ENCODE results near the gene KIF19.

The KIF19 gene

DNA sequence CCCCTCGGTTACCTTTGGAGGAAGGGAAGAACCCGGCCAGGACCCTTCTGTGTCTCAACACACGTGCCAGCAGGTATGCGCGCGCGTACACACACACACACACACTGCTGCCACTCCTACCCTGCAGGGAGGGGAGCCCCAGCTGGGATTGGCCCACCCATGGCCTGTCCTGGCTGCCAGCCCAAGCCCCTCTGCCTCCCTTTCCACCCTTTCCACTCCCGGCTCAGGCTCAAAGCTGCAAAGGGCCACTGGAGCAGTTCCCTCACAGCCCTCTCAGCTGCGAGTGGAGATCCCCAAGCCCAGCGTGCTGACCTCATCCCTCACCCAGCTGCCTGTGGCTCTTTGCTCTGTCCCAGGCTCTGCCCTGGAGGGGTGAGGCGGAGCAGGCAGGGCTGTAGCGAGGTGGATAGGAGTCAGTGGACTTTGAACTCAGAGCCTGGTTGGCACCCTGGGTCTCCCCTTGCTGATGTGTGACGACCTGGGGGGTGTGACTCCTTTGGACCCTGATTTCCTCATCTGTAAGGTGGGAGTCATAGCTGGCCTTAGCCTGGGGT is 14.5 kb downstream of the KIF19 start:
- peaks cover 20% of the 10 kb centered on the region for H3K27me3 ChIP-seq (ENCODE audit: insufficient read depth, low read length)
- no peaks in the 10 kb centered on the region for H3K36me3 ChIP-seq (ENCODE audit: insufficient read depth, low read length)
- no peak overlapping the region for H3K27ac ChIP-seq (ENCODE audit: low read depth, low read length)
- H3K4me3 ChIP-seq (ENCODE audit: low read depth, low read length), result no peak overlapping the region
- H2AFZ ChIP-seq (ENCODE audit: low read length, unreplicated experiment), result no peak overlapping the region
- no peaks in the 10 kb centered on the region for H3K4me1 ChIP-seq (ENCODE audit: control insufficient read depth, insufficient read depth, low read length, unreplicated experiment)
- no peaks in the 10 kb centered on the region for H3K79me2 ChIP-seq (ENCODE audit: control insufficient read depth, insufficient read depth, low read length, unreplicated experiment)

DNA sequence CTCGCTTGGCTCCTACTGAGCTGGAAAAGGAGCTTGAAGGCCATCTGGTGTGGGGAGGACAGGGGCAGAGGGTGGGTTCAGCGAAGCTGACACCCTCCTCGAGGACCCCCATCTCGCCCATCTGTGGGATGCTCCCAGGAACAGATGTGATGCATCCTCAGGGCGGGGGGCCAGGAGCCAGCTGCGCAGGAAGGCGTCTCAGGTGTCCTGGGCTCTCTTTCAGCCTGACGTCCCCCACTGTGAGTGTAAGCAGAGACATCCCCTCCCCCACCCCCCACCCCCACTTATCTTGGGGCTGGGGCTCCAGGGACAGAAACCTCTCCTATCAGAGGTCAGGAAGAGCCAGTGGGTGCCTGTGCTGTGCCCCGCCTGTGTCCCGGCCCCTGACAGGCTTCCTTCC is 16.2 kb downstream of the KIF19 start:
- Histone ChIP-seq H3K4me1 (ENCODE audit: control insufficient read depth, insufficient read depth, low read length, unreplicated experiment) (no peaks in the 10 kb centered on the region), H3K27me3 (ENCODE audit: insufficient read depth, low read length) (peaks cover 25% of the 10 kb centered on the region), H3K4me3 (ENCODE audit: low read depth, low read length) (no peak overlapping the region), H3K27ac (ENCODE audit: low read depth, low read length) (no peak overlapping the region), H2AFZ (ENCODE audit: low read length, unreplicated experiment) (no peak overlapping the region), H3K79me2 (ENCODE audit: control insufficient read depth, insufficient read depth, low read length, unreplicated experiment) (no peaks in the 10 kb centered on the region), H3K36me3 (ENCODE audit: insufficient read depth, low read length) (no peaks in the 10 kb centered on the region)

DNA sequence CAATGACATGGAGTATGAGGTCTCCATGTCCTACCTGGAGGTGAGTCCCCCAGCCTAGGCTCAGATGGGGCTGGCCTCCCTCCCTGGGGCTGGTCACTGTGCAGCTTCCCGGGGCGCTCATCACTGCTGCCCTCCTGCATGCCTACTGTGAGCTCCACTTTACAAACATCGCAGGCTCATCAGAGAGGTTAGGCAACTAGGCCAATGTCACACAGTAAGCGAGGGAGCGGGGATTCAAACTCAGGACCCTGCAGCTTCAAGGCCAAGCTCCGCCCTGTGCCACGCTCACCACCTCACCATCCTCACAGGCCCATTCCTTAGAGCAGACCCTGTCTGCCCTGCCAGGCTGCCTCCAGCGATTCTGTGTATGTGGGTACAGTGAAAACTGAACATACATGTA is 17.1 kb downstream of the KIF19 start:
- no peaks in the 10 kb centered on the region for H3K36me3 ChIP-seq (ENCODE audit: insufficient read depth, low read length)
- H3K27ac ChIP-seq (ENCODE audit: low read depth, low read length), result no peak overlapping the region
- H3K27me3 ChIP-seq (ENCODE audit: insufficient read depth, low read length), result peaks cover 24% of the 10 kb centered on the region
- no peak overlapping the region for H2AFZ ChIP-seq (ENCODE audit: low read length, unreplicated experiment)
- H3K79me2 ChIP-seq (ENCODE audit: control insufficient read depth, insufficient read depth, low read length, unreplicated experiment), result no peaks in the 10 kb centered on the region
- no peak overlapping the region for H3K4me3 ChIP-seq (ENCODE audit: low read depth, low read length)
- H3K4me1 ChIP-seq (ENCODE audit: control insufficient read depth, insufficient read depth, low read length, unreplicated experiment), result no peaks in the 10 kb centered on the region

DNA sequence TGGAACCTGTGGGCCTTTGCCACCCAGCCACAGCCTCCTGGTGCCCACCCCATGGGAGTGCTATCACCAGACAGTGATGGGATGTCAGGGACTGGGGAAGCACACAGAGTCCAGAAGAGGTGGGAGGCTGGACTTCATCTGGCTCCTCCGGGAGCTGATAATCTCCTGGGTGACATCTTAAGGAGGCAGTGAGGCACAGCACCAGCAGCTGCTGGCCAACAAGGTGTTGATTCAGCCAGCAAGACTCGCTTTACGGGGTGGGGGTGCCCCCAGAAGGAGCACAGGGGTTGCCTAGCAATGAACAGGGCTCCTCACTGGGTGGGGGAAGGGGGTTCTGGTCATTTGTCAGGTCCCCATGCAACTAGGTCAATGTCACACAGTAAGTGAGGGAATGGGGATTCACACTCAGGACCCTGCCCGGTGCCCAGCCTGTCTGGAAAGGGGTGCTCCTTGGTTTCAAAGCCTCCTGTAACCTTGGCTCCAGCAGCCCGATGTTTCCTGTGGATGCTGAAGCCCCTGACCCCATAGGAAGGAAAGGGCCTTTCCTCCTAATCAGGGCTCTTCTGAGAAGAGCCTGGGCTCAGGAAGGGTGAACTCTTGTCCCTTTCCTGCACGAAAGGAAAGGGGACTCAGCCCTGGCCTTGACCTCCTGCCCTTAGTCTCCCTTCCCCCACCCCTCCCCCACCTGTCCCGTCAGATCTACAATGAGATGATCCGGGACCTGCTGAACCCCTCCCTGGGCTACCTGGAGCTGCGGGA is 17.7 kb downstream of the KIF19 start:
- Histone ChIP-seq H2AFZ (ENCODE audit: low read length, unreplicated experiment) (no peak overlapping the region), H3K27me3 (ENCODE audit: insufficient read depth, low read length) (peaks cover 30% of the 10 kb centered on the region), H3K36me3 (ENCODE audit: insufficient read depth, low read length) (no peaks in the 10 kb centered on the region), H3K79me2 (ENCODE audit: control insufficient read depth, insufficient read depth, low read length, unreplicated experiment) (no peaks in the 10 kb centered on the region), H3K4me3 (ENCODE audit: low read depth, low read length) (no peak overlapping the region), H3K27ac (ENCODE audit: low read depth, low read length) (no peak overlapping the region), H3K4me1 (ENCODE audit: control insufficient read depth, insufficient read depth, low read length, unreplicated experiment) (no peaks in the 10 kb centered on the region)

DNA sequence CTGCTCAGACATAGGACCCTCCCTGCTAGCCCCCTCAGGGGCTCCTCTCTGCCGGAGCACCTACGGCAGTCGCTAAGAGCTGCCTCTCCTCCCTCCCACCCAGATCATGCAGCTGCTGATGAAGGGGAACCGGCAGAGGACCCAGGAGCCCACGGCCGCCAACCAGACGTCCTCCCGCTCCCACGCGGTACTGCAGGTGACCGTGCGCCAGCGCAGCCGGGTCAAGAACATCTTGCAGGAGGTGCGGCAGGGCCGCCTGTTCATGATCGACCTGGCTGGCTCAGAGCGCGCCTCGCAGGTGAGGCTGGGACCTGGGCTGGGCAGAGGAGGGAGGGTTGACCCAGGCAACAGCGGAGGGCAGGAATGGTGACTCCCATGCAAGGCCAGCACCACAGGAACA is 18.6 kb downstream of the KIF19 start:
- no peak overlapping the region for H3K4me3 ChIP-seq (ENCODE audit: low read depth, low read length)
- H3K4me1 ChIP-seq (ENCODE audit: control insufficient read depth, insufficient read depth, low read length, unreplicated experiment), result no peaks in the 10 kb centered on the region
- H3K27me3 ChIP-seq (ENCODE audit: insufficient read depth, low read length), result peaks cover 39% of the 10 kb centered on the region
- H3K27ac ChIP-seq (ENCODE audit: low read depth, low read length), result no peak overlapping the region
- H3K36me3 ChIP-seq (ENCODE audit: insufficient read depth, low read length), result no peaks in the 10 kb centered on the region
- H3K79me2 ChIP-seq (ENCODE audit: control insufficient read depth, insufficient read depth, low read length, unreplicated experiment), result no peaks in the 10 kb centered on the region
- H2AFZ ChIP-seq (ENCODE audit: low read length, unreplicated experiment), result no peak overlapping the region

DNA sequence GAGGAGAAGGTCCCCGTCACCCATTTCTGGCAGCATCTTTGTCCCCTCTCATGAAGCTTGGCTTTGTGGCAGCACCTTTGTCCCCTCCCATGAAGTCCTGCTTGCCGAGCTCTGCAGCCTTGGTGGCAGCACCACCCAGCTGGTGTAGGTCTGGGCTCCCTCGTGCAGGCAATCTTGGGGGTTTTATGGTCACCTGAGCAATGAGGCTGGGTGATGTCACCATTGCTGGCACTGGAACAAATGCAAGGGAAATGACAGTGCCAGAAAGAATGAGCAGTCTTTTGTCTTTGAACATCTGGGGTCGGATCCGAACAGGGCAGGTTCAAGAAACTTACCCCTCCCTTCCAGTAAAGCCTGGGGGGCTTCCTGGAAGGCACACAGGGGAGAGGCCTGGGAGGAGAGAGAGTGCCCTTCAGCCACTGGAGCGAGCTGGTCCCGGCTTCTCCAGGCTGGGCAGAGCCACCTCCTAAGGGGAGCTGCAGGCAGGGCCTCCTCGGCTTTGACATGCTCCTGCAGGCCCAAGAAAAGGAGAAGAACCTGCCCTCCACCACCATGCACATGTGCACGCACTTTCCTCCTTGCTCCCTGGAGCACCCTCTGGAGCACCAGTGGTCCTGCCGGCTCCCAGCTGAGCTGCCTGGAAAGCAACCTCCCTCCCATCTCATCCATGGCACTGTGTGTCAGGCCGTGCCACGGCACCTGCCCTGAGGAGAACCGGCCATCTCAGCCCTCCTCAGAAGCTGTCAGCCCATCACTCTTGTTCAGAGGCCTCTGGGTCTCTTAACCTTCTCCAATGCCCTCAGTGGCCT is 19.6 kb downstream of the KIF19 start:
- no peak overlapping the region for H3K4me3 ChIP-seq (ENCODE audit: low read depth, low read length)
- H2AFZ ChIP-seq (ENCODE audit: low read length, unreplicated experiment), result no peak overlapping the region
- peaks cover 46% of the 10 kb centered on the region for H3K27me3 ChIP-seq (ENCODE audit: insufficient read depth, low read length)
- H3K27ac ChIP-seq (ENCODE audit: low read depth, low read length), result no peak overlapping the region
- H3K36me3 ChIP-seq (ENCODE audit: insufficient read depth, low read length), result no peaks in the 10 kb centered on the region
- no peaks in the 10 kb centered on the region for H3K4me1 ChIP-seq (ENCODE audit: control insufficient read depth, insufficient read depth, low read length, unreplicated experiment)
- no peaks in the 10 kb centered on the region for H3K79me2 ChIP-seq (ENCODE audit: control insufficient read depth, insufficient read depth, low read length, unreplicated experiment)

DNA sequence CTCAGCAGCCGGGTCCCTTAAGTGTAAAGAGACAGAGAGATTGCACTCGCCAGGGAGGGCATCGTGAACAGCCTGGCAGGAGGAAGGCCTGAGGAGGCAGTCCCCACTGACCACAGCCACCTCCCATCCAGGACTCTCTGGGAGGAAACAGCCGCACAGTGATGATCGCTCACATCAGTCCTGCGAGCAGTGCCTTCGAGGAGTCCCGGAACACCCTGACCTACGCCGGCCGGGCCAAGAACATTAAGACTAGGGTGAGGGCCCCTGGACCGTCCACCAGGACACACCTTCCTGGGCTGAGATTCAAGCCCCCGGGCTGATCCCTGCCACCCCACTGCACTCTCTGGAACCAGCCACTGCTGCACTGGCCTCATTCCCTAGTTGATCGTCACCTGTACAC is 21.6 kb downstream of the KIF19 start:
- Histone ChIP-seq H3K4me3 (ENCODE audit: low read depth, low read length) (no peak overlapping the region), H2AFZ (ENCODE audit: low read length, unreplicated experiment) (no peak overlapping the region), H3K36me3 (ENCODE audit: insufficient read depth, low read length) (no peaks in the 10 kb centered on the region), H3K4me1 (ENCODE audit: control insufficient read depth, insufficient read depth, low read length, unreplicated experiment) (no peaks in the 10 kb centered on the region), H3K79me2 (ENCODE audit: control insufficient read depth, insufficient read depth, low read length, unreplicated experiment) (no peaks in the 10 kb centered on the region), H3K27me3 (ENCODE audit: insufficient read depth, low read length) (peaks cover 61% of the 10 kb centered on the region), H3K27ac (ENCODE audit: low read depth, low read length) (no peak overlapping the region)

DNA sequence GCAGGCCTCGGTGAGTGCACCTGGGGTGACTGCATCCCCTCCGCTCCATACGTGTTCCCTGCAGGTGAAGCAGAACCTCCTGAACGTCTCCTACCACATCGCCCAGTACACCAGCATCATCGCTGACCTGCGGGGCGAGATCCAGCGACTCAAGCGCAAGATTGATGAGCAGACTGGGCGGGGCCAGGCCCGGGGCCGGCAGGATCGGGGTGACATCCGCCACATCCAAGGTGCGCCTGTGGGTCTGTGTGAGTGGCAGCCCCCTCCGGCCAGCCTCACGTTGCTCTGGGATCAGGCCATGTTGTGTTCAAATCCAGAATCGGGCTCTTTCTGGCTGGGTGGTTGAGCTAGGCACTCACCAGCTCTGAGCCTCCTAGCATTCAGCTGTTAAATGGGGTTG is 23.1 kb downstream of the KIF19 start:
- H2AFZ ChIP-seq (ENCODE audit: low read length, unreplicated experiment), result no peak overlapping the region
- no peaks in the 10 kb centered on the region for H3K4me1 ChIP-seq (ENCODE audit: control insufficient read depth, insufficient read depth, low read length, unreplicated experiment)
- H3K27ac ChIP-seq (ENCODE audit: low read depth, low read length), result no peak overlapping the region
- H3K79me2 ChIP-seq (ENCODE audit: control insufficient read depth, insufficient read depth, low read length, unreplicated experiment), result no peaks in the 10 kb centered on the region
- H3K27me3 ChIP-seq (ENCODE audit: insufficient read depth, low read length), result peaks cover 73% of the 10 kb centered on the region
- no peaks in the 10 kb centered on the region for H3K36me3 ChIP-seq (ENCODE audit: insufficient read depth, low read length)
- H3K4me3 ChIP-seq (ENCODE audit: low read depth, low read length), result no peak overlapping the region

DNA sequence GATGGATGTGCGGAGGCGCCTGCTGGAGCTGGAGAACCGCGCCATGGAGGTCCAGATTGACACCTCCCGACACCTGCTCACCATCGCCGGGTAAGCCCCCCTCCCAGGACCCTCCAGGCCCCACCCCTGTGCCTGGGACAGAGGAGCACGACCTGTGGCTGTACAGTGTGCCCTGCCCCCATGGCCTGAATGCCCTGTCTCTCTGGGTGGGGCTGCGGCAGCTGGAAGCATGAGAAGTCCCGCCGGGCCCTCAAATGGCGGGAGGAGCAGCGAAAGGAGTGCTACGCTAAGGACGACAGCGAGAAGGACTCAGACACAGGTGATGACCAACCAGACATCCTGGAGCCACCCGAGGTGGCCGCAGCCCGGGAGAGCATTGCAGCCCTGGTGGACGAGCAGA is 24.5 kb downstream of the KIF19 start:
- no peaks in the 10 kb centered on the region for H3K79me2 ChIP-seq (ENCODE audit: control insufficient read depth, insufficient read depth, low read length, unreplicated experiment)
- H2AFZ ChIP-seq (ENCODE audit: low read length, unreplicated experiment), result no peak overlapping the region
- no peaks in the 10 kb centered on the region for H3K36me3 ChIP-seq (ENCODE audit: insufficient read depth, low read length)
- H3K4me3 ChIP-seq (ENCODE audit: low read depth, low read length), result no peak overlapping the region
- H3K4me1 ChIP-seq (ENCODE audit: control insufficient read depth, insufficient read depth, low read length, unreplicated experiment), result no peaks in the 10 kb centered on the region
- no peak overlapping the region for H3K27ac ChIP-seq (ENCODE audit: low read depth, low read length)
- peaks cover 72% of the 10 kb centered on the region for H3K27me3 ChIP-seq (ENCODE audit: insufficient read depth, low read length)

DNA sequence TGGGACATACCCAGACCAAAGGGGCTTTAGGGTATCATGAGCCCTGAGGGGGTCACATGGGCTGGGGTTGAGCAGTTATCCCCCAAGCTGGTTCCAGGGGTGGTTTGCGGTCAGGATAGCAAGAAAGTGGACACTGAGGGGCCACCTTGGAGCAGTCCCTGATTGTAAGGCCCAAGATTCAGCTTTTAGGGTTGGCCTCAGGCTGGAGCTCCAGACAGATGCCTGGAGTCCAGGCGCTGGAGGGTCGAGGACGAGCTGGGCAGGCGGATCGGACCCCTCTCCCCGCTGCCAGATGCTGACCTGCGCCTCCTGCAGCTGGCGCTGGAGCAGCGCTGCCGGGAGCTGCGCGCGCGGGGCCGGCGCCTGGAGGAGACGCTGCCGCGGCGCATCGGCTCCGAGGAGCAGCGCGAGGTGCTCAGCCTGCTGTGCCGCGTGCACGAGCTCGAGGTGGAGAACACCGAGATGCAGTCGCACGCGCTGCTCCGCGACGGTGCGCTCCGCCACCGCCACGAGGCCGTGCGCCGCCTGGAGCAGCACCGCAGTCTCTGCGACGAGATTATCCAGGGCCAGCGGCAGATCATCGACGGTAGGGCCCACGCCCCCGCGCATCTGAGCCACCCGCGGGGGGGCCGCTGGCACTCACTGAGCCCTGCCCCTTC is 25.7 kb downstream of the KIF19 start:
- H3K79me2 ChIP-seq (ENCODE audit: control insufficient read depth, insufficient read depth, low read length, unreplicated experiment), result no peaks in the 10 kb centered on the region
- H2AFZ ChIP-seq (ENCODE audit: low read length, unreplicated experiment), result no peak overlapping the region
- no peak overlapping the region for H3K27ac ChIP-seq (ENCODE audit: low read depth, low read length)
- no peak overlapping the region for H3K4me3 ChIP-seq (ENCODE audit: low read depth, low read length)
- no peaks in the 10 kb centered on the region for H3K36me3 ChIP-seq (ENCODE audit: insufficient read depth, low read length)
- no peaks in the 10 kb centered on the region for H3K4me1 ChIP-seq (ENCODE audit: control insufficient read depth, insufficient read depth, low read length, unreplicated experiment)
- H3K27me3 ChIP-seq (ENCODE audit: insufficient read depth, low read length), result peaks cover 82% of the 10 kb centered on the region
